Esophagus (tissue), 2 donors: Measurements from ENCODE around the gene DEDD2. TPM values are rescaled to one million over a fixed set of nuclear protein-coding genes. Genes with fewer than 3 reads are reported as not detected.

ENCODE experiments used
- polyA plus RNA-seq, 2 donors: library from polyadenylated mRNA; stranded (reverse); fragments of 200-250 nt; gene quantifications; one replicate each; pipeline ENCODE4 v1.2.3, GENCODE V29; 2013
- donor health status: healthy with polysubstance abuse.
- donor health status: Bipolar disorder and iron deficiency.

The DEDD2 gene
- polyA plus RNA-seq, 2 donors = 20.7 to 21.9 TPM

Other genes starting within 250 kb of the DEDD2 start
- gene ATP1A3, start 223.4 kb downstream of the DEDD2 start, polyA plus RNA-seq = under 1 TPM; 0.12 TPM
- gene GRIK5, start 147.5 kb downstream of the DEDD2 start, polyA plus RNA-seq = 1 to 10 TPM; 1.1 to 1.4 TPM
- 1 to 10 TPM; 6.5 to 8.9 TPM for gene ZNF574, start 141.5 kb downstream of the DEDD2 start, polyA plus RNA-seq
- under 1 TPM; 0.39 to 0.79 TPM for gene POU2F2, start 85.2 kb downstream of the DEDD2 start, polyA plus RNA-seq
- gene ZNF526, start 2.6 kb upstream of the DEDD2 start, polyA plus RNA-seq = 1 to 10 TPM; 2.3 to 3.6 TPM
- gene GSK3A, start 24.9 kb upstream of the DEDD2 start, polyA plus RNA-seq = 10 to 100 TPM; 32.9 TPM
- gene ERF, start 37.5 kb upstream of the DEDD2 start, polyA plus RNA-seq = 10 to 100 TPM; 19.5 to 29.6 TPM
- 10 to 100 TPM; 20.6 to 35.2 TPM for gene CIC, start 51.6 kb upstream of the DEDD2 start, polyA plus RNA-seq
- gene PRR19, start 84.5 kb upstream of the DEDD2 start, polyA plus RNA-seq = 1 to 10 TPM in 1 of 2 donors, under 1 TPM in 1; 0.81 to 1.1 TPM
- gene PAFAH1B3, start 84.9 kb upstream of the DEDD2 start, polyA plus RNA-seq = 10 to 100 TPM; 35.7 to 38.1 TPM
- under 1 TPM; 0.04 to 0.08 TPM for gene TMEM145, start 95.6 kb upstream of the DEDD2 start, polyA plus RNA-seq
- gene MEGF8, start 108.0 kb upstream of the DEDD2 start, polyA plus RNA-seq = 1 to 10 TPM; 4.4 to 8.6 TPM
- gene CNFN, start 172.6 kb upstream of the DEDD2 start, polyA plus RNA-seq = 1,000 to 10,000 TPM; 5,144 to 7,132 TPM
- 10 to 100 TPM in 1 of 2 donors, 1 to 10 TPM in 1; 9.2 to 11.4 TPM for gene LIPE, start 209.7 kb upstream of the DEDD2 start, polyA plus RNA-seq
- 100 to 1,000 TPM; 107 to 171 TPM for gene CXCL17, start 225.3 kb upstream of the DEDD2 start, polyA plus RNA-seq